Adrenal gland (tissue), 12 donors: ENCODE data around the gene TIFAB. TPM values are rescaled to one million over a fixed set of nuclear protein-coding genes. Genes with fewer than 3 reads are reported as not detected.

Experiments
- DNase-seq, 7 donors: peaks; one replicate each; pipeline ENCODE4 v3.0.0-alpha.2; 2019 to 2020
- H3K27ac ChIP-seq, 5 donors: fragments of 200-600 bp; sonication (generic) in 4 of 5; 1 replicate in 3 of 5; 2 replicates in 2 of 5; pipeline versions ENCODE4 v1.5.1 to v1.8.0; 2016 to 2020; ENCODE audit warnings: mild to moderate bottlenecking in 1 of 5
- H3K27me3 ChIP-seq: fragments of 200-600 bp; 2 replicates; pipeline ENCODE4 v1.8.0; 2021
- H3K36me3 ChIP-seq, 2 donors: fragments of 200-600 bp; replicated peaks in 1 of 2; 1 replicate in 1 of 2; 2 replicates in 1 of 2; pipeline versions ENCODE4 v1.5.1 to v1.8.0; 2018 to 2022
- H3K4me1 ChIP-seq, 2 donors: fragments of 200-600 bp; replicated peaks in 1 of 2; 1 replicate in 1 of 2; 2 replicates in 1 of 2; pipeline versions ENCODE4 v1.5.1 to v1.8.0; 2018 to 2021
- H3K4me3 ChIP-seq, 4 donors: fragments of 200-600 bp; sonication (generic) in 3 of 4; one replicate each; pipeline ENCODE4 v1.5.1; 2016 to 2018
- H3K9me3 ChIP-seq, 3 donors: fragments of 200-600 bp; sonication (generic) in 1 of 3; replicated peaks in 1 of 3; 1 replicate in 2 of 3; 2 replicates in 1 of 3; pipeline versions ENCODE4 v1.5.1 to v1.8.0; 2016 to 2021
- POLR2A ChIP-seq, 2 donors: fragments of 450-650 bp; IDR thresholded peaks; one replicate each; pipeline ENCODE4 v1.6.1; 2017; ENCODE audit warnings: antibody characterized with exemption in 2 of 2, mild to moderate bottlenecking in 2 of 2, moderate library complexity in 1 of 2
- WGBS, 4 donors: extraction: QIAGEN DNeasy Blood & Tissue Kit in 2 of 4; methylation state at CpG; one replicate each; pipeline versions ENCODE4 v1.1.5 to v1.1.7; 2013 to 2017; 5-methylcytosine and 5-hydroxymethylcytosine counted together
- intact Hi-C, 2 donors: fragments of 100-400 bp; cut with DNase I; formaldehyde crosslinking; loops; one replicate each; pipeline versions ENCODE4 v1.14.1 to v1.15.0; 2022 to 2023
- polyA plus RNA-seq, 3 donors: library from polyadenylated mRNA; stranded (reverse); fragments of 200-250 nt in 2 of 3; fragments of 350-450 nt in 1 of 3; fragmentation: Illumina TruSeq in 1 of 3; extraction: RNeasy Lipid Tissue Mini Kit (QIAGEN cat#74804) in 1 of 3; gene quantifications; one replicate each; pipeline ENCODE4 v1.2.3, GENCODE V29; 2013 to 2014
- total RNA-seq, 9 donors: library from RNA; depleted of rRNA in 4 of 9; stranded (reverse); fragments of >200 nt in 4 of 9; fragments of 120-200 nt in 1 of 9; fragmentation: NEBNext Ultra II Directional in 1 of 9; extraction: Animal tissue kit (Norgen Biotek cat#: 25700) in 1 of 9; gene quantifications; one replicate each; pipeline versions ENCODE4 v1.1.0 to v1.2.4, GENCODE V29; 2013 to 2023
- TF ChIP-seq, protein P1 (sequence below), 6 experiments: fragments of 450-650 bp in 4 of 6; fragments of 200-600 bp in 2 of 6; sonication (generic) in 1 of 6; IDR thresholded peaks; 1 replicate in 5 of 6; 2 replicates in 1 of 6; pipeline versions ENCODE4 v1.5.1 to v1.8.0; 2016 to 2021; ENCODE audit warnings: antibody characterized with exemption in 6 of 6, mild to moderate bottlenecking in 2 of 6, moderate library complexity in 1 of 6
- donor health status: healthy with polysubstance abuse.
- donor health status: Bipolar disorder and iron deficiency.
- donor health status: DM: yes; HTN: yes; CAD: no.
- donor health status: DM: no; HTN: no; CAD: no.
- donor health status: DM: no; HTN: no; CAD: no.
- donor health status: DM: yes; HTN: yes; CAD: no.

The TIFAB gene
- total and polyA plus RNA-seq, 12 donors: 0.06 to 0.08 TPM; not detected in 10

DNA sequence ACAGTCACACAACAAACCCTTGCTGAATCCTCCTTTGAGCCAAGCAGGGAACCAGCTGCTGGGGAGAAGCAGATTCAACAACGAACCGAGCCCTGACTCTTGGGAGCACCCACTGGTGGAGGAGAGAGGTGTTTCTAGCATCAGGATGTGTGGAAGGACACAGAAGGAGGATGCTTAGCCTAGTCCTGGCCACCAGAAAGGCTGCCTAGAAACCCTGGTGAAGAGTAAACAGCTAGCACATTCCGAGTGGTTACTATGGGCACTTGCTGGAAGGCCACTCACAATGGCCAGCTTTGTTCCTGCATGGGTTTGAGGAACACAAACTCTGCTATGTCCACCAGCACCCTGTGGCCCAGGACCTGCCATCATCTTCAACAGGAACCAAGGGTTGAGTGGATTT lies 1.8 kb downstream of the TIFAB start:
- no peaks in the 10 kb centered on the region for H3K9me3 ChIP-seq
- WGBS, 4 donors: 67 to 88% (median 79%) methylated on average over 3 of the region's 3 CpGs
- H3K4me1 ChIP-seq: no peaks in the 10 kb centered on the region
- H3K27me3 ChIP-seq: no peaks in the 10 kb centered on the region
- H3K27ac ChIP-seq: no peak overlapping the region
- no peak for TF ChIP-seq POLR2A (IDR thresholded peaks at IDR 0.05)
- TF ChIP-seq, protein P1, sequence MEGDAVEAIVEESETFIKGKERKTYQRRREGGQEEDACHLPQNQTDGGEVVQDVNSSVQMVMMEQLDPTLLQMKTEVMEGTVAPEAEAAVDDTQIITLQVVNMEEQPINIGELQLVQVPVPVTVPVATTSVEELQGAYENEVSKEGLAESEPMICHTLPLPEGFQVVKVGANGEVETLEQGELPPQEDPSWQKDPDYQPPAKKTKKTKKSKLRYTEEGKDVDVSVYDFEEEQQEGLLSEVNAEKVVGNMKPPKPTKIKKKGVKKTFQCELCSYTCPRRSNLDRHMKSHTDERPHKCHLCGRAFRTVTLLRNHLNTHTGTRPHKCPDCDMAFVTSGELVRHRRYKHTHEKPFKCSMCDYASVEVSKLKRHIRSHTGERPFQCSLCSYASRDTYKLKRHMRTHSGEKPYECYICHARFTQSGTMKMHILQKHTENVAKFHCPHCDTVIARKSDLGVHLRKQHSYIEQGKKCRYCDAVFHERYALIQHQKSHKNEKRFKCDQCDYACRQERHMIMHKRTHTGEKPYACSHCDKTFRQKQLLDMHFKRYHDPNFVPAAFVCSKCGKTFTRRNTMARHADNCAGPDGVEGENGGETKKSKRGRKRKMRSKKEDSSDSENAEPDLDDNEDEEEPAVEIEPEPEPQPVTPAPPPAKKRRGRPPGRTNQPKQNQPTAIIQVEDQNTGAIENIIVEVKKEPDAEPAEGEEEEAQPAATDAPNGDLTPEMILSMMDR (IDR thresholded peaks at IDR 0.05): no peak
- no peaks in the 10 kb centered on the region for H3K36me3 ChIP-seq
- DNase-seq: no peak
- intact Hi-C loops: no loop called here
- no peak overlapping the region for H3K4me3 ChIP-seq

DNA sequence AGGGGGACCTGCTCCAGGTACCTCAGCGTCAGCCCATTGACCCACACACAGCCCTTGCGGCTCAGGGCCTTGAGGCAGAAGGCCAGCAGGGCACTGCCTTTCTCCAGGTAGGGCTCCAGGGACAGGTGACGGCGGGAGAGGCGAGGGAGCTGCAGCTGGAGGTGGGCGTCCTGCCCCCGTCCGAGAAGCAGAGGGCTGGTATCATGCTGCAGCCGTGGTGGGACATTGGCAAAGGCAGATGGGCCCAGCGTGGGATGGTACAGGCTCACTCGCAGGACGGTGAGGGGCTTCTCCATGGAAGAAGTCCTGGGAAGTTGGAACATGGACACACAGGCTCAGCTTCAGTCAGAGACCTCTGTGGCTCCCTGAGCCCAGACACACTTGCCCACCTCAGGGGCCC lies 2.5 kb downstream of the TIFAB start:
- H3K27me3 ChIP-seq: no peaks in the 10 kb centered on the region
- no peaks in the 10 kb centered on the region for H3K9me3 ChIP-seq
- no peaks in the 10 kb centered on the region for H3K4me1 ChIP-seq
- 92 to 96% (median 94%) methylated on average over 8 to 12 of the region's 12 CpGs for WGBS, 4 donors
- DNase-seq: no peak
- H3K27ac ChIP-seq: no peak overlapping the region
- no peaks in the 10 kb centered on the region for H3K36me3 ChIP-seq
- H3K4me3 ChIP-seq: no peak overlapping the region
- TF ChIP-seq, protein P1 (IDR thresholded peaks at IDR 0.05): no peak
- no peak for TF ChIP-seq POLR2A (IDR thresholded peaks at IDR 0.05)
- intact Hi-C loops: no loop called here

DNA sequence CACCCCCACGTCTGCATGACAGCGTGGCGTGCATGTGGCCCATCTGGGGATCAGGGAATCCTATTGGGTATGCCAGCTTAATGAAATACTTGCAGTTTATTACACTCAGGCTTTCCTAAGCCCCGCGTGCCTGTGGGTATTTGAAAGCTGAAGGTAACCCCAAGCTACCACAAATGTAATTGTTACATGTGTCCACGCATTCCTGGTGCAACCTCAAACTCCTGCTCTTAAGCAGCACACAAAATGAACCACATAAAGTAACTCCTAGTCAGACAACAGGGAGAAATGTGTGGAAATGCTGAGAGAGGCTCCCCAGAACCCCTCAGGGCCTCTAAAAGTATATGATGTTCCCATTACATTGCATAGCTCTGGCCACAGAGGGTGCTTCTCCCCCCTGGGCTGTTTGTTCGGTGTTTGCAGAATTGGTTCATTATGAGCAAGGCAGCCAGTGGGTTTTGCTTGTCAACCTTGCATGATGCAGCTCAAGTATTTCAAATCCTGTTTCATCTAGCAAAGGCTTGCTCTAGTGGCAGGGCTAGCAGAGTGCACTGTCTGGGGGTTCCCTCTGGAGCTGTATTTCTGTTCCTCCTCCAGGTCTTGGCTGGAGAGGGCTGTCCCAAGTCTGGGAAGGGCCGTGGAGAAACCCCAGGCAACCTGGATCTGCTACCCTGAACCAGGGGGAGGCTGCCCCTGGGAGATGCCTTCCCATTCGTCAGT lies 3.2 kb downstream of the TIFAB start:
- WGBS, 4 donors: 79 to 82% (median 81%) methylated on average over 8 to 9 of the region's 9 CpGs
- no peaks in the 10 kb centered on the region for H3K36me3 ChIP-seq
- H3K4me3 ChIP-seq: no peak overlapping the region

DNA sequence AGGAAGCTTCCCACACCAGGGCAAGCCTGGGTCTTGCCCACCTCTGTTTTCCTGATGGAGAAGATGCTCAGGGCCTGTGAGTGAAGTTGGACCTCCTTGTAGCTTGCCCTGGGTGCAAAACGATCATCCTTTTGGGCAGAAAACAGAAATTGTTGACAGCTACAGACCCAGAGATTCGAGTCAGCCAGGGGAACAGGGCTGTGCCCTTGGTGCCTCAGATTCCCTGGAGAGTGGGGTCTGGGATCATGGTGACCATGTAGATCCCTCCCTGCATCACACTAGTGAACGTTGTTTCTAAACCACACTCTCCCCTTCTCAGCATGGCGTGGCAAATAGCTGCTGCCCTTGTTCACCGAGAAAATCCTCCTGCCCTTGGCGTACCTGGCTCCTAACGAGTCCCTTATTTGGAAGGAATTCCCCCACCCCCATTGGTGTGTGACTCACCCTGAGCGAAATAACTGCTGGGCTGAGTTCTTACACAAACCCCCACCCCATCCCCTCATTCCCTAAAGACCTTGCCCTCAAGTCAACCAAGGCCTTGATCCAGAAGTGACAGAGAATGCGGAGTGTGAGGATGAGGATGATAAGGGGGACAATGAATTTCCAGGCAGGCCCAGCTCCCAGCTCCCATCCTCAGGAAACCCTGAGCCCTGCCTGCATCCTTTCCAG lies 3.9 kb downstream of the TIFAB start:
- 68 to 81% (median 74%) methylated on average over 9 of the region's 9 CpGs for WGBS, 4 donors
- H3K27ac ChIP-seq: no peak overlapping the region
- H3K4me3 ChIP-seq: no peak overlapping the region
- H3K9me3 ChIP-seq: no peaks in the 10 kb centered on the region
- H3K36me3 ChIP-seq: no peaks in the 10 kb centered on the region
- no peaks in the 10 kb centered on the region for H3K4me1 ChIP-seq
- TF ChIP-seq POLR2A (IDR thresholded peaks at IDR 0.05): no peak
- TF ChIP-seq, protein P1 (IDR thresholded peaks at IDR 0.05): no peak
- intact Hi-C loops: no loop called here
- H3K27me3 ChIP-seq: no peaks in the 10 kb centered on the region
- DNase-seq: peak in 1 of 7 donors; percentile 20

More for the DNA sequence above, 3.2 kb downstream of the TIFAB start:
- no peak overlapping the region for H3K27ac ChIP-seq
- TF ChIP-seq, protein P1 (IDR thresholded peaks at IDR 0.05): no peak
- TF ChIP-seq POLR2A (IDR thresholded peaks at IDR 0.05): no peak
- intact Hi-C loops: no loop called here
- H3K27me3 ChIP-seq: no peaks in the 10 kb centered on the region
- H3K4me1 ChIP-seq: no peaks in the 10 kb centered on the region
- H3K9me3 ChIP-seq: no peaks in the 10 kb centered on the region
- peak in 1 of 7 donors; percentile 29 for DNase-seq
